Measurements from ENCODE around the gene KRT82.
"Not testable (repeated sequence)": the region's sequence is repeated elsewhere in the genome, so short reads cannot be mapped to it uniquely, and the experiment has no call there.

The KRT82 gene

GRCh38 chr12:52413782-52414345 is 7.7 kb upstream of the KRT82 start:
- peak; percentile 23 for FAIRE-seq
- no peak for DNase-seq (ENCODE audit: insufficient read length, low spot score)

GRCh38 chr12:52413202-52413601 is 7.1 kb upstream of the KRT82 start:
- DNase-seq (ENCODE audit: insufficient read length, low spot score) (no peak), FAIRE-seq (no peak)

GRCh38 chr12:52411815-52412214 is 5.7 kb upstream of the KRT82 start:
- DNase-seq (ENCODE audit: insufficient read length, low spot score) (no peak), FAIRE-seq (no peak)

GRCh38 chr12:52410589-52411248 is 4.6 kb upstream of the KRT82 start:
- not testable (repeated sequence) for DNase-seq (ENCODE audit: insufficient read length, low spot score); FAIRE-seq

- DNase-seq (ENCODE audit: insufficient read length, low spot score) = no peak
- no peak for FAIRE-seq
These were observed 1.8 kb upstream of the KRT82 start for GRCh38 chr12:52407918-52408317.

- DNase-seq (ENCODE audit: insufficient read length, low spot score) (no peak), FAIRE-seq (no peak)
These were observed 1.2 kb downstream of the KRT82 start for GRCh38 chr12:52404951-52405350.

- DNase-seq (ENCODE audit: insufficient read length, low spot score) = no peak
- no peak for FAIRE-seq
These were observed 2.6 kb downstream of the KRT82 start for GRCh38 chr12:52403561-52403960.

GRCh38 chr12:52402873-52403540 is 3.1 kb downstream of the KRT82 start:
- no peak for DNase-seq (ENCODE audit: insufficient read length, low spot score)
- FAIRE-seq = no peak

GRCh38 chr12:52402377-52402776 is 3.8 kb downstream of the KRT82 start:
- DNase-seq (ENCODE audit: insufficient read length, low spot score) (no peak), FAIRE-seq (no peak)

GRCh38 chr12:52401926-52402325 is 4.2 kb downstream of the KRT82 start:
- DNase-seq (ENCODE audit: insufficient read length, low spot score) (no peak), FAIRE-seq (no peak)

GRCh38 chr12:52401526-52401925 is 4.6 kb downstream of the KRT82 start:
- no peak for DNase-seq (ENCODE audit: insufficient read length, low spot score)
- FAIRE-seq = no peak

- FAIRE-seq = no peak
These were observed 5.2 kb downstream of the KRT82 start for GRCh38 chr12:52400906-52401305.

GRCh38 chr12:52399756-52400155 is 6.4 kb downstream of the KRT82 start:
- DNase-seq (ENCODE audit: insufficient read length, low spot score) (no peak), FAIRE-seq (no peak)

More at GRCh38 chr12:52400906-52401305, 5.2 kb downstream of the KRT82 start:
- no peak for DNase-seq (ENCODE audit: insufficient read length, low spot score)

GRCh38 chr12:52398176-52398575 is 8.0 kb downstream of the KRT82 start:
- no peak for FAIRE-seq

GRCh38 chr12:52396656-52397055 is 9.5 kb downstream of the KRT82 start:
- DNase-seq (ENCODE audit: insufficient read length, low spot score) (no peak), FAIRE-seq (no peak)

More at GRCh38 chr12:52398176-52398575, 8.0 kb downstream of the KRT82 start:
- DNase-seq (ENCODE audit: insufficient read length, low spot score) = no peak

- DNase-seq (ENCODE audit: insufficient read length, low spot score) (no peak), FAIRE-seq (no peak)
These were observed 10.2 kb downstream of the KRT82 start for GRCh38 chr12:52395761-52396434.

- FAIRE-seq = no peak
These were observed 11.2 kb downstream of the KRT82 start for GRCh38 chr12:52394836-52395405.

GRCh38 chr12:52392465-52393007 is 13.6 kb downstream of the KRT82 start:
- FAIRE-seq = no peak
- DNase-seq (ENCODE audit: insufficient read length, low spot score) = no peak

More at GRCh38 chr12:52394836-52395405, 11.2 kb downstream of the KRT82 start:
- no peak for DNase-seq (ENCODE audit: insufficient read length, low spot score)

- no peak for FAIRE-seq
- no peak for DNase-seq (ENCODE audit: insufficient read length, low spot score)
These were observed 14.5 kb downstream of the KRT82 start for GRCh38 chr12:52391618-52392002.

- FAIRE-seq = no peak
These were observed 15.2 kb downstream of the KRT82 start for GRCh38 chr12:52390739-52391617.

More at GRCh38 chr12:52390739-52391617, 15.2 kb downstream of the KRT82 start:
- DNase-seq (ENCODE audit: insufficient read length, low spot score) = no peak

Measured in HTR-8/SVneo (cell line).